SK-N-SH treated with all-trans-retinoic acid at 6 μM for 48 hours (cell line): ENCODE results near the gene CTSF.
"Not testable (repeated sequence)": the region's sequence is repeated elsewhere in the genome, so short reads cannot be mapped to it uniquely, and the experiment has no call there.

ENCODE experiments used
- ATAC-seq: fragments of 200-7000 bp; cut with Tn5 transposase; 3 replicates; pipeline ENCODE4 v1.9.1; 2020; ENCODE audit warnings: mild to moderate bottlenecking, moderate library complexity
- ARNTL ChIP-seq: fragments of 450-650 bp; formaldehyde crosslinking; IDR thresholded peaks from 2 replicates; pipeline ENCODE4 v1.5.0; 2020; ENCODE audit warnings: low read depth, mild to moderate bottlenecking, moderate library complexity, borderline replicate concordance
- CREB5 ChIP-seq: fragments of 250-450 bp; sonication (Bioruptor Pico); IDR thresholded peaks from 2 replicates; pipeline ENCODE4 v1.5.1; 2020; ENCODE audit warnings: low read depth, mild to moderate bottlenecking, moderate library complexity
- CSDC2 ChIP-seq: fragments of 250-450 bp; sonication (Bioruptor Pico); IDR thresholded peaks from 2 replicates; pipeline ENCODE4 v1.5.0; 2020; ENCODE audit warnings: mild to moderate bottlenecking, moderate library complexity
- ESRRG ChIP-seq: fragments of 250-450 bp; sonication (Bioruptor Pico); IDR thresholded peaks from 2 replicates; pipeline ENCODE4 v1.6.1; 2021; ENCODE audit warnings: mild to moderate bottlenecking
- GLIS3 ChIP-seq: fragments of 250-450 bp; sonication (Bioruptor Pico); IDR thresholded peaks from 2 replicates; pipeline ENCODE4 v1.5.0; 2020; ENCODE audit warnings: mild to moderate bottlenecking, moderate library complexity
- ISL1 ChIP-seq: fragments of 250-450 bp; sonication (Bioruptor Pico); IDR thresholded peaks from 2 replicates; pipeline ENCODE4 v2.1.2; 2022; ENCODE audit warnings: mild to moderate bottlenecking, moderate library complexity
- OSR1 ChIP-seq: fragments of 250-450 bp; sonication (Bioruptor Pico); IDR thresholded peaks from 2 replicates; pipeline ENCODE4 v1.8.0; 2022; ENCODE audit warnings: moderate library complexity, mild to moderate bottlenecking, inconsistent platforms
- POU6F1 ChIP-seq: fragments of 250-450 bp; sonication (Bioruptor Pico); IDR thresholded peaks from 2 replicates; pipeline ENCODE4 v1.8.0; 2021; ENCODE audit warnings: low read depth, mild to moderate bottlenecking, moderate library complexity, borderline replicate concordance
- RARB ChIP-seq: fragments of 250-450 bp; sonication (Bioruptor Pico); IDR thresholded peaks from 2 replicates; pipeline ENCODE4 v1.8.0; 2021; ENCODE audit warnings: mild to moderate bottlenecking, moderate library complexity
- SNAI2 ChIP-seq: fragments of 250-450 bp; sonication (Bioruptor Pico); IDR thresholded peaks from 2 replicates; pipeline ENCODE4 v1.5.0; 2020; ENCODE audit warnings: mild to moderate bottlenecking, moderate library complexity
- TCF4 ChIP-seq: fragments of 250-450 bp; sonication (Bioruptor Pico); IDR thresholded peaks from 2 replicates; pipeline ENCODE4 v1.8.0; 2021; ENCODE audit warnings: mild to moderate bottlenecking, moderate library complexity, borderline replicate concordance
- TOX ChIP-seq: fragments of 250-450 bp; sonication (Bioruptor Pico); IDR thresholded peaks from 2 replicates; pipeline ENCODE4 v1.8.0; 2021; ENCODE audit warnings: mild to moderate bottlenecking, moderate library complexity, borderline replicate concordance
- TSHZ2 ChIP-seq: fragments of 250-450 bp; sonication (Bioruptor Pico); IDR thresholded peaks from 2 replicates; pipeline ENCODE4 v1.5.0; 2020; ENCODE audit warnings: mild to moderate bottlenecking, moderate library complexity
- ZC3H10 ChIP-seq: fragments of 250-450 bp; sonication (Bioruptor Pico); IDR thresholded peaks from 2 replicates; pipeline ENCODE4 v1.5.1; 2021; ENCODE audit warnings: mild to moderate bottlenecking, moderate library complexity
- ZFP3 ChIP-seq: fragments of 250-450 bp; sonication (Bioruptor Pico); IDR thresholded peaks from 2 replicates; pipeline ENCODE4 v1.5.0; 2020; ENCODE audit warnings: mild to moderate bottlenecking, moderate library complexity
- ZFP30 ChIP-seq: fragments of 450-650 bp; formaldehyde crosslinking; IDR thresholded peaks from 2 replicates; pipeline ENCODE4 v1.5.0; 2022; ENCODE audit warnings: mild to moderate bottlenecking, moderate library complexity
- ZNF565 ChIP-seq: fragments of 450-650 bp; formaldehyde crosslinking; conservative IDR thresholded peaks from 2 replicates; pipeline ENCODE4 v1.5.0; 2020; ENCODE audit warnings: low read depth, mild to moderate bottlenecking, moderate library complexity
- ZNF70 ChIP-seq: fragments of 450-650 bp; formaldehyde crosslinking; IDR thresholded peaks from 2 replicates; pipeline ENCODE4 v1.5.0; 2020; ENCODE audit warnings: mild to moderate bottlenecking, moderate library complexity
- ZNF8 ChIP-seq: fragments of 450-650 bp; formaldehyde crosslinking; IDR thresholded peaks from 2 replicates; pipeline ENCODE4 v1.5.0; 2020; ENCODE audit warnings: mild to moderate bottlenecking, moderate library complexity

CTSF gene

GRCh38 chr11:66546966-66547661 is 21.3 kb downstream of the CTSF start:
- ATAC-seq = no peak
- no peak for TF ChIP-seq TSHZ2
- no peak for TF ChIP-seq GLIS3 (CRISPR knock-in tag)
- no peak for TF ChIP-seq OSR1 (CRISPR knock-in tag)
- no peak for TF ChIP-seq ZFP30 (CRISPR knock-in tag)
- no peak for TF ChIP-seq ISL1
- no peak for TF ChIP-seq ZFP3
- no peak for TF ChIP-seq ZC3H10 (CRISPR knock-in tag)
- no peak for TF ChIP-seq TCF4 (CRISPR knock-in tag)
- no peak for TF ChIP-seq SNAI2
- no peak for TF ChIP-seq ZNF8
- TF ChIP-seq RARB = no peak
- no peak for TF ChIP-seq ARNTL (CRISPR knock-in tag)
- TF ChIP-seq ZNF70 (CRISPR knock-in tag) = no peak
- no peak for TF ChIP-seq ESRRG
- TF ChIP-seq ZNF565 (CRISPR knock-in tag) = no peak

GRCh38 chr11:66546368-66546965 is 21.9 kb downstream of the CTSF start, which contains the start of gene ACTN3:
ACTN3 (plus strand) TSS chr11:66546903; CDS start chr11:66546938, 35 bp downstream.
- TF ChIP-seq ISL1 (no peak), GLIS3 (CRISPR knock-in tag) (peak; percentile 91; the same call in 1 of the 2 replicates)
- ATAC-seq = no peak; the same call in 2 of the 3 replicates

GRCh38 chr11:66545701-66546367 is 22.6 kb downstream of the CTSF start, which contains the start of gene ZDHHC24:
ZDHHC24 (minus strand) TSS chr11:66546048; CDS start chr11:66546003, 45 bp downstream.
- ATAC-seq = peak; percentile 98
- TF ChIP-seq CSDC2 (CRISPR knock-in tag) = no peak
- no peak for TF ChIP-seq TSHZ2
- no peak for TF ChIP-seq TOX (CRISPR knock-in tag)

- ATAC-seq = not testable (repeated sequence)
Observed at GRCh38 chr11:66544952-66545351, 23.5 kb downstream of the CTSF start.

- no peak for ATAC-seq
- TF ChIP-seq POU6F1 = no peak
- no peak for TF ChIP-seq CREB5
Observed at GRCh38 chr11:66543263-66544107, 24.9 kb downstream of the CTSF start.
